ENCODE measurements around the gene MRAP2. TPM values are rescaled to one million over a fixed set of nuclear protein-coding genes. Genes with fewer than 3 reads are reported as not detected.

The MRAP2 gene
- total and polyA plus RNA-seq, 7 donors: 0.04 to 0.42 (median 0.18) TPM; not detected in 1

- 92 to 97% (median 93%) methylated on average over 5 of the region's 5 CpGs for WGBS, 3 donors
- H3K27ac ChIP-seq: no peak overlapping the region
- no peak for ATAC-seq
- intact Hi-C loops (cut with DNase I): no loop called here
- H3K27me3 ChIP-seq (ENCODE audit: insufficient read depth in 3 of 3, low read length in 2 of 3): no peaks in the 10 kb centered on the region
- DNase-seq: no peak
- no peaks in the 10 kb centered on the region for H3K9me3 ChIP-seq
- H3K36me3 ChIP-seq (ENCODE audit: insufficient read depth in 1 of 2, low read depth in 1 of 2): no peaks in the 10 kb centered on the region
- no peak for TF ChIP-seq CTCF (IDR thresholded peaks at IDR 0.05)
- H3K4me1 ChIP-seq: no peaks in the 10 kb centered on the region
- no peak overlapping the region for H3K4me3 ChIP-seq
These were observed 101.7 kb downstream of the MRAP2 start for GRCh38 chr6:84135291-84135690.

GRCh38 chr6:84136364-84137050 is 102.9 kb downstream of the MRAP2 start:
- H3K9me3 ChIP-seq: no peaks in the 10 kb centered on the region
- H3K4me1 ChIP-seq: no peaks in the 10 kb centered on the region
- TF ChIP-seq CTCF (IDR thresholded peaks at IDR 0.05): no peak
- no peak overlapping the region for H3K4me3 ChIP-seq
- whole genome bisulfite sequencing, 3 donors: 81 to 84% (median 84%) methylated on average over 4 of the region's 4 CpGs
- H3K27ac ChIP-seq: no peak overlapping the region
- ATAC-seq (no peak), DNase-seq (no peak)
- intact Hi-C loops (cut with DNase I): no loop called here
- H3K36me3 ChIP-seq (ENCODE audit: insufficient read depth in 1 of 2, low read depth in 1 of 2): no peaks in the 10 kb centered on the region
- H3K27me3 ChIP-seq (ENCODE audit: insufficient read depth in 3 of 3, low read length in 2 of 3): no peaks in the 10 kb centered on the region

- no peak overlapping the region for H3K27ac ChIP-seq
- 69 to 72% (median 71%) methylated on average over 5 of the region's 5 CpGs for WGBS, 3 donors
- DNase-seq: no peak
- no peak overlapping the region for H3K4me3 ChIP-seq
- no peaks in the 10 kb centered on the region for H3K9me3 ChIP-seq
- intact Hi-C loops (cut with DNase I): no loop called here
- no peaks in the 10 kb centered on the region for H3K27me3 ChIP-seq (ENCODE audit: insufficient read depth in 3 of 3, low read length in 2 of 3)
- no peaks in the 10 kb centered on the region for H3K36me3 ChIP-seq (ENCODE audit: insufficient read depth in 1 of 2, low read depth in 1 of 2)
- no peak for ATAC-seq
- no peaks in the 10 kb centered on the region for H3K4me1 ChIP-seq
- no peak for TF ChIP-seq CTCF (IDR thresholded peaks at IDR 0.05)
These were observed 103.4 kb downstream of the MRAP2 start for GRCh38 chr6:84137051-84137375.

- H3K9me3 ChIP-seq: no peaks in the 10 kb centered on the region
- ATAC-seq: no peak
- H3K36me3 ChIP-seq (ENCODE audit: insufficient read depth in 1 of 2, low read depth in 1 of 2): no peaks in the 10 kb centered on the region
- DNase-seq: no peak
- no peak for TF ChIP-seq CTCF (IDR thresholded peaks at IDR 0.05)
- intact Hi-C loops (cut with DNase I): no loop called here
- H3K4me3 ChIP-seq: no peak overlapping the region
- 79 to 82% (median 81%) methylated on average over 2 of the region's 2 CpGs for WGBS, 3 donors
- H3K27ac ChIP-seq: no peak overlapping the region
- H3K27me3 ChIP-seq (ENCODE audit: insufficient read depth in 3 of 3, low read length in 2 of 3): no peaks in the 10 kb centered on the region
- no peaks in the 10 kb centered on the region for H3K4me1 ChIP-seq
These were observed 104.5 kb downstream of the MRAP2 start for GRCh38 chr6:84137989-84138575.

GRCh38 chr6:84139311-84139710 is 105.7 kb downstream of the MRAP2 start:
- TF ChIP-seq CTCF (IDR thresholded peaks at IDR 0.05): no peak
- Histone ChIP-seq H3K4me1 (no peaks in the 10 kb centered on the region), H3K4me3 (no peak overlapping the region), H3K36me3 (ENCODE audit: insufficient read depth in 1 of 2, low read depth in 1 of 2) (no peaks in the 10 kb centered on the region), H3K27ac (no peak overlapping the region), H3K27me3 (ENCODE audit: insufficient read depth in 3 of 3, low read length in 2 of 3) (no peaks in the 10 kb centered on the region), H3K9me3 (no peaks in the 10 kb centered on the region)
- ATAC-seq (no peak), DNase-seq (no peak)
- intact Hi-C loops (cut with DNase I): no loop called here

All from psoas muscle (tissue), 8 donors.